Peyer's patch (tissue), 4 donors: Measurements from ENCODE around the gene CAPN9.

Source experiments
- CTCF ChIP-seq, 6 experiments: fragments of 450-650 bp in 4 of 6; fragments of 200-600 bp in 2 of 6; sonication (generic) in 1 of 6; IDR thresholded peaks; one replicate each; pipeline ENCODE4 v1.5.1; 2017 to 2019; ENCODE audit warnings: antibody characterized with exemption in 6 of 6, mild to moderate bottlenecking in 3 of 6, moderate library complexity in 1 of 6
- POLR2A ChIP-seq, 2 donors: fragments of 450-650 bp; IDR thresholded peaks; one replicate each; pipeline ENCODE4 v1.5.1; 2017; ENCODE audit warnings: antibody characterized with exemption in 2 of 2, mild to moderate bottlenecking in 2 of 2, moderate library complexity in 2 of 2

- TF ChIP-seq CTCF (IDR thresholded peaks at IDR 0.05), result no peak
- no peak for TF ChIP-seq POLR2A (IDR thresholded peaks at IDR 0.05)
These were observed 38.6 kb downstream of the CAPN9 start for GRCh38 chr1:230785636-230786384.
